GM23338 (cell line): ENCODE data around the gene NUTF2. TPM values are rescaled to one million over a fixed set of nuclear protein-coding genes. Genes with fewer than 3 reads are reported as not detected.
A peak's percentile ranks its signal among the peaks of the same experiment; 100 is the strongest.

ENCODE experiments used
- ATAC-seq: fragments of 200-7000 bp; cut with Tn5 transposase; 3 replicates; pipeline ENCODE4 v1.9.1; 2020
- DNase-seq: peaks from one replicate; pipeline ENCODE4 v3.0.0-alpha.2; 2015; ENCODE audit warnings: low spot score
- H2AFZ ChIP-seq: fragments of 200-600 bp; sonication (generic); 2 replicates; pipeline ENCODE4 v1.8.0; 2016; ENCODE audit warnings: antibody characterized with exemption, mild to moderate bottlenecking, moderate library complexity
- H3F3A ChIP-seq: fragments of 200-600 bp; sonication (generic); replicated peaks from 2 replicates; pipeline ENCODE4 v1.8.0; 2017; ENCODE audit warnings: antibody characterized with exemption, mixed run types, low read depth
- H3K27ac ChIP-seq: fragments of 200-600 bp; sonication (generic); 2 replicates; pipeline ENCODE4 v1.6.1; 2016; ENCODE audit warnings: low read depth
- H3K27me3 ChIP-seq: fragments of 200-600 bp; sonication (generic); 2 replicates; pipeline ENCODE4 v1.8.0; 2016; ENCODE audit warnings: mild to moderate bottlenecking, mixed run types, moderate library complexity; ENCODE audit not compliant: insufficient read depth
- H3K36me3 ChIP-seq: fragments of 200-600 bp; sonication (generic); 2 replicates; pipeline ENCODE4 v1.8.0; 2016; ENCODE audit warnings: mild to moderate bottlenecking; ENCODE audit not compliant: insufficient read depth
- H3K4me1 ChIP-seq: fragments of 200-600 bp; sonication (generic); 2 replicates; pipeline ENCODE4 v1.8.0; 2016; ENCODE audit warnings: mild to moderate bottlenecking, moderate library complexity; ENCODE audit not compliant: insufficient read depth
- H3K4me2 ChIP-seq: fragments of 200-600 bp; sonication (generic); 2 replicates; pipeline ENCODE4 v1.7.1; 2017; ENCODE audit warnings: mixed run types
- H3K4me3 ChIP-seq: fragments of 200-600 bp; sonication (generic); 2 replicates; pipeline ENCODE4 v1.6.1; 2016; ENCODE audit warnings: mixed run types
- H3K79me2 ChIP-seq: fragments of 200-600 bp; sonication (generic); replicated peaks from 2 replicates; pipeline ENCODE4 v1.8.0; 2017; ENCODE audit warnings: mild to moderate bottlenecking; ENCODE audit not compliant: insufficient read depth
- H3K9me2 ChIP-seq: fragments of 200-600 bp; sonication (generic); 2 replicates; pipeline ENCODE4 v1.8.0; 2017; ENCODE audit not compliant: insufficient read depth
- H4K20me1 ChIP-seq: fragments of 200-600 bp; sonication (generic); replicated peaks from 2 replicates; pipeline ENCODE4 v1.8.0; 2017; ENCODE audit warnings: mild to moderate bottlenecking; ENCODE audit not compliant: insufficient read depth
- H3K27ac Mint-ChIP-seq: 2 replicates; pipeline ENCODE4 v1.8.0; 2020; ENCODE audit warnings: inconsistent platforms, mild to moderate bottlenecking, moderate library complexity, mixed read lengths
- H3K27me3 Mint-ChIP-seq: 3 replicates; pipeline ENCODE4 v1.8.0; 2022; ENCODE audit warnings: low read depth, mild to moderate bottlenecking, moderate library complexity, mixed read lengths, inconsistent platforms; ENCODE audit not compliant: insufficient read depth, poor library complexity
- H3K36me3 Mint-ChIP-seq: 3 replicates; pipeline ENCODE4 v1.8.0; 2021; ENCODE audit warnings: low read depth, mild to moderate bottlenecking, inconsistent platforms, moderate library complexity, mixed read lengths
- H3K4me1 Mint-ChIP-seq: 3 replicates; pipeline ENCODE4 v1.8.0; 2020; ENCODE audit warnings: mild to moderate bottlenecking, inconsistent platforms, mixed read lengths
- H3K4me3 Mint-ChIP-seq: 3 replicates; pipeline ENCODE4 v1.8.0; 2021; ENCODE audit warnings: moderate library complexity, mild to moderate bottlenecking, inconsistent platforms, mixed read lengths
- H3K9me3 Mint-ChIP-seq: 3 replicates; pipeline ENCODE4 v1.8.0; 2020; ENCODE audit warnings: moderate library complexity, mild to moderate bottlenecking, inconsistent platforms, mixed read lengths
- CREB1 ChIP-seq: fragments of 250-450 bp; sonication (Bioruptor Pico); IDR thresholded peaks from 2 replicates; pipeline ENCODE4 v1.5.0; 2020; ENCODE audit warnings: low read depth, mild to moderate bottlenecking, moderate library complexity
- EZH2 ChIP-seq: fragments of 200-600 bp; sonication (generic); IDR thresholded peaks from one replicate; pipeline ENCODE4 v1.8.0; 2017; ENCODE audit warnings: antibody characterized with exemption, mild to moderate bottlenecking, low read depth; ENCODE audit not compliant: unreplicated experiment
- EZH2phosphoT487 ChIP-seq: fragments of 200-600 bp; sonication (generic); IDR thresholded peaks from one replicate; pipeline ENCODE4 v1.8.1; 2018; ENCODE audit warnings: antibody characterized with exemption; ENCODE audit not compliant: unreplicated experiment
- JUNB ChIP-seq: IDR thresholded peaks from one replicate; pipeline ENCODE4 v1.6.1; 2016; ENCODE audit warnings: antibody characterized with exemption; ENCODE audit not compliant: unreplicated experiment
- NANOG ChIP-seq: IDR thresholded peaks from 2 replicates; pipeline ENCODE4 v1.6.1; 2016; ENCODE audit warnings: antibody characterized with exemption, borderline replicate concordance
- POLR2AphosphoS5 ChIP-seq: IDR thresholded peaks from 2 replicates; pipeline ENCODE4 v1.6.1; 2016; ENCODE audit warnings: antibody characterized with exemption, low read depth
- STAT1 ChIP-seq: IDR thresholded peaks from one replicate; pipeline ENCODE4 v1.6.1; 2016; ENCODE audit warnings: antibody characterized with exemption; ENCODE audit not compliant: unreplicated experiment
- ZNF114 ChIP-seq: fragments of 250-450 bp; sonication (Bioruptor Pico); IDR thresholded peaks from 2 replicates; pipeline ENCODE4 v1.5.0; 2020; ENCODE audit warnings: mild to moderate bottlenecking, moderate library complexity
- ZNF331 ChIP-seq: fragments of 250-450 bp; sonication (Bioruptor Pico); IDR thresholded peaks from 2 replicates; pipeline ENCODE4 v1.5.0; 2020; ENCODE audit warnings: low read depth, mild to moderate bottlenecking, moderate library complexity
- polyA plus RNA-seq: library from polyadenylated mRNA; unstranded; fragments of >200 nt; fragmentation: Nextera tagmentation; extraction: Ambion mirVana; gene quantifications from 2 replicates; pipeline ENCODE4 v1.2.1, GENCODE V29; 2016
- total RNA-seq: library from RNA; depleted of rRNA; stranded (reverse); fragments of >200 nt; shearing (Covaris generic); gene quantifications from 2 replicates; pipeline ENCODE4 v1.2.3, GENCODE V29; 2014
- TF ChIP-seq, protein P1 (sequence below), 2 experiments: fragments of 200-600 bp in 1 of 2; sonication (generic) in 1 of 2; conservative IDR thresholded peaks; 2 replicates each; pipeline versions ENCODE4 v1.5.1 to v1.6.1; 2016 to 2017; ENCODE audit warnings: antibody characterized with exemption in 2 of 2, low read depth in 2 of 2, mild to moderate bottlenecking in 2 of 2, moderate library complexity in 1 of 2
- TF ChIP-seq, protein P2 (sequence below): fragments of 250-450 bp; sonication (Bioruptor Pico); IDR thresholded peaks from 2 replicates; pipeline ENCODE4 v1.5.0; 2020; ENCODE audit warnings: mild to moderate bottlenecking, moderate library complexity
- TF ChIP-seq, protein P3 (sequence below): IDR thresholded peaks from one replicate; pipeline ENCODE4 v1.6.1; 2018; ENCODE audit warnings: antibody characterized with exemption; ENCODE audit not compliant: unreplicated experiment
- TF ChIP-seq, protein P4 (sequence below): IDR thresholded peaks from 2 replicates; pipeline ENCODE4 v1.6.1; 2016; ENCODE audit warnings: antibody characterized with exemption

NUTF2 gene
- total and polyA plus RNA-seq, 2 experiments from 2014 or later: 321 to 391 TPM

DNA sequence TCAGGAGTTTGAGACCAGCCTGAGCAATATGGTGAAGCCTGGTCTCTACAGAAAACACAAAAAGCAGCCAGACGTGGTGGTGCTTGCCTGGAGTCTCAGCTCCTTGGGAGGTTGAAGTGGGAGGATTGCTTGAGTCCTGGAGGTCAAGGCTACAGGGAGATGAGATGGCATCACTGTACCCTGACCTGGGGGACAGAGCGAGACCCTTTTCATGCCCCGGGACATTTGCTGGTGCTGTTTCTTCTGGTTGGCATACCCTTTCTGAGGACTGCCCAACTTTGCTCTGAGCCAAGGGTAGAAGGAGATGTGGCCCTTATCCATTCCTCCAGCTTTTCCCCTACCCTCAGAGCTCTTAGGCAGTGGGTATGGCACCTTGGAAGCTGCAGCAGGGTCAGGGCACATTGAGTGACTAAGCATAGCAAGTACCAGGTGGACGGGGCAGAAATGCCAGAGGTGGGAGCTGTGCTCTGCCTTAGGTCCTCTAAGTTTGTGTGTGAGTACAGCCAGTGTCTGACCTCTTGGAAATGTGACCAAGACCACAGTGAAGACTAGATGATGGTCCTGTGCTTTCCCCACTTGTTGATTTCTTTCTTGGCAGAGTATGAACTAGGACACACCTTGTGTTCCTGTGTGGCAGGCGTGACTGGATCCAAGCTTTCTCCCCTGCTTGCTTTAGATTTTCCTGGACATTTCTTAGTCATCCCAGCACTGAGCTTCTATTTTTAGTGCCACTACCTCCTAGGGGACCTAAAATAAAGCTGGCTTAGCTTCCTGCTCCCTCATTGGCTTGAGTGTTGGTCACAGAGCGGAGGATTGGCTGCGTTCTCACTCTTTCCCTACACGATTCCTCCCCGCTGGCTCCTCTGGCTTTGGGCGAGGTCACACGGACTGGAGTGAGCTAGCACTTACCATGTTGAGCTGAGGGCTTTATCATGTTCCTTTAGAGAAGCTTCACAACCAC, 16.2 kb downstream of the NUTF2 start:
- no peak overlapping the region for H3K4me3 Mint-ChIP-seq
- Histone ChIP-seq H2AFZ (no peak overlapping the region), H3K4me2 (no peak overlapping the region), H3K27ac (peak overlapping the region; percentile 69; the same call in 1 of the 2 replicates), H3K27me3 (no peaks in the 10 kb centered on the region), H3K36me3 (peaks cover 28% of the 10 kb centered on the region), H4K20me1 (peaks cover 54% of the 10 kb centered on the region), H3K4me3 (no peak overlapping the region), H3K9me2 (no peaks in the 10 kb centered on the region), H3K4me1 (peaks cover 4% of the 10 kb centered on the region; the same call in 1 of the 2 replicates), H3F3A (peaks cover 13% of the 10 kb centered on the region), H3K79me2 (peaks cover 76% of the 10 kb centered on the region)
- peak overlapping the region; percentile 46; the same call in 1 of the 2 replicates for H3K27ac Mint-ChIP-seq
- DNase-seq (no peak), ATAC-seq (peak; percentile 18; the same call in 2 of the 3 replicates)
- peaks cover 20% of the 10 kb centered on the region for H3K4me1 Mint-ChIP-seq
- TF ChIP-seq POLR2AphosphoS5 (no peak), CREB1 (CRISPR knock-in tag) (no peak), EZH2phosphoT487 (no peak), JUNB (no peak), EZH2 (no peak), ZNF331 (CRISPR knock-in tag) (no peak), STAT1 (no peak), NANOG (no peak), ZNF114 (CRISPR knock-in tag) (no peak)
- TF ChIP-seq, protein P1, sequence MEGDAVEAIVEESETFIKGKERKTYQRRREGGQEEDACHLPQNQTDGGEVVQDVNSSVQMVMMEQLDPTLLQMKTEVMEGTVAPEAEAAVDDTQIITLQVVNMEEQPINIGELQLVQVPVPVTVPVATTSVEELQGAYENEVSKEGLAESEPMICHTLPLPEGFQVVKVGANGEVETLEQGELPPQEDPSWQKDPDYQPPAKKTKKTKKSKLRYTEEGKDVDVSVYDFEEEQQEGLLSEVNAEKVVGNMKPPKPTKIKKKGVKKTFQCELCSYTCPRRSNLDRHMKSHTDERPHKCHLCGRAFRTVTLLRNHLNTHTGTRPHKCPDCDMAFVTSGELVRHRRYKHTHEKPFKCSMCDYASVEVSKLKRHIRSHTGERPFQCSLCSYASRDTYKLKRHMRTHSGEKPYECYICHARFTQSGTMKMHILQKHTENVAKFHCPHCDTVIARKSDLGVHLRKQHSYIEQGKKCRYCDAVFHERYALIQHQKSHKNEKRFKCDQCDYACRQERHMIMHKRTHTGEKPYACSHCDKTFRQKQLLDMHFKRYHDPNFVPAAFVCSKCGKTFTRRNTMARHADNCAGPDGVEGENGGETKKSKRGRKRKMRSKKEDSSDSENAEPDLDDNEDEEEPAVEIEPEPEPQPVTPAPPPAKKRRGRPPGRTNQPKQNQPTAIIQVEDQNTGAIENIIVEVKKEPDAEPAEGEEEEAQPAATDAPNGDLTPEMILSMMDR (conservative IDR thresholded peaks at IDR 0.05; ENCODE audit: low read depth in 2 of 2): no peak
- TF ChIP-seq, protein P2, sequence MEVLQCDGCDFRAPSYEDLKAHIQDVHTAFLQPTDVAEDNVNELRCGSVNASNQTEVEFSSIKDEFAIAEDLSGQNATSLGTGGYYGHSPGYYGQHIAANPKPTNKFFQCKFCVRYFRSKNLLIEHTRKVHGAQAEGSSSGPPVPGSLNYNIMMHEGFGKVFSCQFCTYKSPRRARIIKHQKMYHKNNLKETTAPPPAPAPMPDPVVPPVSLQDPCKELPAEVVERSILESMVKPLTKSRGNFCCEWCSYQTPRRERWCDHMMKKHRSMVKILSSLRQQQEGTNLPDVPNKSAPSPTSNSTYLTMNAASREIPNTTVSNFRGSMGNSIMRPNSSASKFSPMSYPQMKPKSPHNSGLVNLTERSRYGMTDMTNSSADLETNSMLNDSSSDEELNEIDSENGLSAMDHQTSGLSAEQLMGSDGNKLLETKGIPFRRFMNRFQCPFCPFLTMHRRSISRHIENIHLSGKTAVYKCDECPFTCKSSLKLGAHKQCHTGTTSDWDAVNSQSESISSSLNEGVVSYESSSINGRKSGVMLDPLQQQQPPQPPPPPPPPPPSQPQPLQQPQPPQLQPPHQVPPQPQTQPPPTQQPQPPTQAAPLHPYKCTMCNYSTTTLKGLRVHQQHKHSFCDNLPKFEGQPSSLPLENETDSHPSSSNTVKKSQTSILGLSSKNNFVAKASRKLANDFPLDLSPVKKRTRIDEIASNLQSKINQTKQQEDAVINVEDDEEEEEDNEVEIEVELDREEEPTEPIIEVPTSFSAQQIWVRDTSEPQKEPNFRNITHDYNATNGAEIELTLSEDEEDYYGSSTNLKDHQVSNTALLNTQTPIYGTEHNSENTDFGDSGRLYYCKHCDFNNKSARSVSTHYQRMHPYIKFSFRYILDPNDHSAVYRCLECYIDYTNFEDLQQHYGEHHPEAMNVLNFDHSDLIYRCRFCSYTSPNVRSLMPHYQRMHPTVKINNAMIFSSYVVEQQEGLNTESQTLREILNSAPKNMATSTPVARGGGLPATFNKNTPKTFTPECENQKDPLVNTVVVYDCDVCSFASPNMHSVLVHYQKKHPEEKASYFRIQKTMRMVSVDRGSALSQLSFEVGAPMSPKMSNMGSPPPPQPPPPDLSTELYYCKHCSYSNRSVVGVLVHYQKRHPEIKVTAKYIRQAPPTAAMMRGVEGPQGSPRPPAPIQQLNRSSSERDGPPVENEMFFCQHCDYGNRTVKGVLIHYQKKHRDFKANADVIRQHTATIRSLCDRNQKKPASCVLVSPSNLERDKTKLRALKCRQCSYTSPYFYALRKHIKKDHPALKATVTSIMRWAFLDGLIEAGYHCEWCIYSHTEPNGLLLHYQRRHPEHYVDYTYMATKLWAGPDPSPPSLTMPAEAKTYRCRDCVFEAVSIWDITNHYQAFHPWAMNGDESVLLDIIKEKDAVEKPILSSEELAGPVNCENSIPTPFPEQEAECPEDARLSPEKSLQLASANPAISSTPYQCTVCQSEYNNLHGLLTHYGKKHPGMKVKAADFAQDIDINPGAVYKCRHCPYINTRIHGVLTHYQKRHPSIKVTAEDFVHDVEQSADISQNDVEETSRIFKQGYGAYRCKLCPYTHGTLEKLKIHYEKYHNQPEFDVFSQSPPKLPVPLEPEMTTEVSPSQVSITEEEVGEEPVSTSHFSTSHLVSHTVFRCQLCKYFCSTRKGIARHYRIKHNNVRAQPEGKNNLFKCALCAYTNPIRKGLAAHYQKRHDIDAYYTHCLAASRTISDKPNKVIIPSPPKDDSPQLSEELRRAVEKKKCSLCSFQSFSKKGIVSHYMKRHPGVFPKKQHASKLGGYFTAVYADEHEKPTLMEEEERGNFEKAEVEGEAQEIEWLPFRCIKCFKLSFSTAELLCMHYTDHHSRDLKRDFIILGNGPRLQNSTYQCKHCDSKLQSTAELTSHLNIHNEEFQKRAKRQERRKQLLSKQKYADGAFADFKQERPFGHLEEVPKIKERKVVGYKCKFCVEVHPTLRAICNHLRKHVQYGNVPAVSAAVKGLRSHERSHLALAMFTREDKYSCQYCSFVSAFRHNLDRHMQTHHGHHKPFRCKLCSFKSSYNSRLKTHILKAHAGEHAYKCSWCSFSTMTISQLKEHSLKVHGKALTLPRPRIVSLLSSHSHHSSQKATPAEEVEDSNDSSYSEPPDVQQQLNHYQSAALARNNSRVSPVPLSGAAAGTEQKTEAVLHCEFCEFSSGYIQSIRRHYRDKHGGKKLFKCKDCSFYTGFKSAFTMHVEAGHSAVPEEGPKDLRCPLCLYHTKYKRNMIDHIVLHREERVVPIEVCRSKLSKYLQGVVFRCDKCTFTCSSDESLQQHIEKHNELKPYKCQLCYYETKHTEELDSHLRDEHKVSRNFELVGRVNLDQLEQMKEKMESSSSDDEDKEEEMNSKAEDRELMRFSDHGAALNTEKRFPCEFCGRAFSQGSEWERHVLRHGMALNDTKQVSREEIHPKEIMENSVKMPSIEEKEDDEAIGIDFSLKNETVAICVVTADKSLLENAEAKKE (CRISPR knock-in tag): no peak
- TF ChIP-seq, protein P3, sequence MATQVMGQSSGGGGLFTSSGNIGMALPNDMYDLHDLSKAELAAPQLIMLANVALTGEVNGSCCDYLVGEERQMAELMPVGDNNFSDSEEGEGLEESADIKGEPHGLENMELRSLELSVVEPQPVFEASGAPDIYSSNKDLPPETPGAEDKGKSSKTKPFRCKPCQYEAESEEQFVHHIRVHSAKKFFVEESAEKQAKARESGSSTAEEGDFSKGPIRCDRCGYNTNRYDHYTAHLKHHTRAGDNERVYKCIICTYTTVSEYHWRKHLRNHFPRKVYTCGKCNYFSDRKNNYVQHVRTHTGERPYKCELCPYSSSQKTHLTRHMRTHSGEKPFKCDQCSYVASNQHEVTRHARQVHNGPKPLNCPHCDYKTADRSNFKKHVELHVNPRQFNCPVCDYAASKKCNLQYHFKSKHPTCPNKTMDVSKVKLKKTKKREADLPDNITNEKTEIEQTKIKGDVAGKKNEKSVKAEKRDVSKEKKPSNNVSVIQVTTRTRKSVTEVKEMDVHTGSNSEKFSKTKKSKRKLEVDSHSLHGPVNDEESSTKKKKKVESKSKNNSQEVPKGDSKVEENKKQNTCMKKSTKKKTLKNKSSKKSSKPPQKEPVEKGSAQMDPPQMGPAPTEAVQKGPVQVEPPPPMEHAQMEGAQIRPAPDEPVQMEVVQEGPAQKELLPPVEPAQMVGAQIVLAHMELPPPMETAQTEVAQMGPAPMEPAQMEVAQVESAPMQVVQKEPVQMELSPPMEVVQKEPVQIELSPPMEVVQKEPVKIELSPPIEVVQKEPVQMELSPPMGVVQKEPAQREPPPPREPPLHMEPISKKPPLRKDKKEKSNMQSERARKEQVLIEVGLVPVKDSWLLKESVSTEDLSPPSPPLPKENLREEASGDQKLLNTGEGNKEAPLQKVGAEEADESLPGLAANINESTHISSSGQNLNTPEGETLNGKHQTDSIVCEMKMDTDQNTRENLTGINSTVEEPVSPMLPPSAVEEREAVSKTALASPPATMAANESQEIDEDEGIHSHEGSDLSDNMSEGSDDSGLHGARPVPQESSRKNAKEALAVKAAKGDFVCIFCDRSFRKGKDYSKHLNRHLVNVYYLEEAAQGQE: no peak
- TF ChIP-seq, protein P4, sequence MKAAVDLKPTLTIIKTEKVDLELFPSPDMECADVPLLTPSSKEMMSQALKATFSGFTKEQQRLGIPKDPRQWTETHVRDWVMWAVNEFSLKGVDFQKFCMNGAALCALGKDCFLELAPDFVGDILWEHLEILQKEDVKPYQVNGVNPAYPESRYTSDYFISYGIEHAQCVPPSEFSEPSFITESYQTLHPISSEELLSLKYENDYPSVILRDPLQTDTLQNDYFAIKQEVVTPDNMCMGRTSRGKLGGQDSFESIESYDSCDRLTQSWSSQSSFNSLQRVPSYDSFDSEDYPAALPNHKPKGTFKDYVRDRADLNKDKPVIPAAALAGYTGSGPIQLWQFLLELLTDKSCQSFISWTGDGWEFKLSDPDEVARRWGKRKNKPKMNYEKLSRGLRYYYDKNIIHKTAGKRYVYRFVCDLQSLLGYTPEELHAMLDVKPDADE: no peak
- no peaks in the 10 kb centered on the region for H3K9me3 Mint-ChIP-seq
- peaks cover 3% of the 10 kb centered on the region for H3K27me3 Mint-ChIP-seq
- H3K36me3 Mint-ChIP-seq: peaks cover 62% of the 10 kb centered on the region
